ENCODE data around the gene DERA. TPM values are rescaled to one million over a fixed set of nuclear protein-coding genes. Genes with fewer than 3 reads are reported as not detected.

DERA gene
- total and polyA plus RNA-seq, 8 donors = 26.4 to 37.3 (median 31.1) TPM

DNA sequence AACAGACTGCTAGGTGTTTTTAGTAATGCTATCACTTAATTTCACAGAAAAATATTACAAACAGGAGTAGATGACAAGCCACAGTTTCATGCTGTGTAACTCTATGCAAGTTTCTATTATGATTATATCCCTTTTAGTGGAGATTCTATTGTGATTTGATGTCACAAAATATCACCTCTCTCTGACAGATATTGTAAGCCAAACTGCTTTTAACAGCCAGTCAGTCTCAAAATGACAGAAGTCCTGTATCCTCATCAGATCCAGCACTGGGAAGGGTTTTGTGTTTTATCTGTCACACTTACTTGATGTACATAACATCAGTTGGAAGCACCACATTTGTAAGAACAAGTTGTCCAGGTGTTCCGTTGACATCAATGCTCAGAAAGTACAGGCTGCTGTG lies 164.8 kb downstream of the DERA start:
- intact Hi-C loops (cut with DNase I) = no loop called here
- DNase-seq (no peak), ATAC-seq (no peak)
- Histone ChIP-seq H3K27ac (no peak overlapping the region), H3K4me3 (no peak overlapping the region), H3K9me3 (no peaks in the 10 kb centered on the region), H3K4me1 (no peaks in the 10 kb centered on the region), H3K36me3 (no peaks in the 10 kb centered on the region), H3K27me3 (no peaks in the 10 kb centered on the region)
- TF ChIP-seq, protein P1, sequence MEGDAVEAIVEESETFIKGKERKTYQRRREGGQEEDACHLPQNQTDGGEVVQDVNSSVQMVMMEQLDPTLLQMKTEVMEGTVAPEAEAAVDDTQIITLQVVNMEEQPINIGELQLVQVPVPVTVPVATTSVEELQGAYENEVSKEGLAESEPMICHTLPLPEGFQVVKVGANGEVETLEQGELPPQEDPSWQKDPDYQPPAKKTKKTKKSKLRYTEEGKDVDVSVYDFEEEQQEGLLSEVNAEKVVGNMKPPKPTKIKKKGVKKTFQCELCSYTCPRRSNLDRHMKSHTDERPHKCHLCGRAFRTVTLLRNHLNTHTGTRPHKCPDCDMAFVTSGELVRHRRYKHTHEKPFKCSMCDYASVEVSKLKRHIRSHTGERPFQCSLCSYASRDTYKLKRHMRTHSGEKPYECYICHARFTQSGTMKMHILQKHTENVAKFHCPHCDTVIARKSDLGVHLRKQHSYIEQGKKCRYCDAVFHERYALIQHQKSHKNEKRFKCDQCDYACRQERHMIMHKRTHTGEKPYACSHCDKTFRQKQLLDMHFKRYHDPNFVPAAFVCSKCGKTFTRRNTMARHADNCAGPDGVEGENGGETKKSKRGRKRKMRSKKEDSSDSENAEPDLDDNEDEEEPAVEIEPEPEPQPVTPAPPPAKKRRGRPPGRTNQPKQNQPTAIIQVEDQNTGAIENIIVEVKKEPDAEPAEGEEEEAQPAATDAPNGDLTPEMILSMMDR (IDR thresholded peaks at IDR 0.05) = no peak

- ATAC-seq (peak; percentile 94), DNase-seq (peak in 1 of 4 donors; percentile 13)
These were observed 165.4 kb downstream of the DERA start for GRCh38 chr12:16076557-16076956.

GRCh38 chr12:16076970-16077522 lies 165.9 kb downstream of the DERA start:
- no peak for ATAC-seq
- H3K27ac ChIP-seq = no peak overlapping the region

More at GRCh38 chr12:16076557-16076956, 165.4 kb downstream of the DERA start:
- Histone ChIP-seq H3K4me3 (no peak overlapping the region), H3K27ac (no peak overlapping the region), H3K27me3 (no peaks in the 10 kb centered on the region), H3K36me3 (no peaks in the 10 kb centered on the region), H3K9me3 (no peaks in the 10 kb centered on the region), H3K4me1 (no peaks in the 10 kb centered on the region)
- TF ChIP-seq, protein P1 (IDR thresholded peaks at IDR 0.05) = peak in 1 of 2 donors; percentile 24
- intact Hi-C loops (cut with DNase I) = no loop called here

DNA sequence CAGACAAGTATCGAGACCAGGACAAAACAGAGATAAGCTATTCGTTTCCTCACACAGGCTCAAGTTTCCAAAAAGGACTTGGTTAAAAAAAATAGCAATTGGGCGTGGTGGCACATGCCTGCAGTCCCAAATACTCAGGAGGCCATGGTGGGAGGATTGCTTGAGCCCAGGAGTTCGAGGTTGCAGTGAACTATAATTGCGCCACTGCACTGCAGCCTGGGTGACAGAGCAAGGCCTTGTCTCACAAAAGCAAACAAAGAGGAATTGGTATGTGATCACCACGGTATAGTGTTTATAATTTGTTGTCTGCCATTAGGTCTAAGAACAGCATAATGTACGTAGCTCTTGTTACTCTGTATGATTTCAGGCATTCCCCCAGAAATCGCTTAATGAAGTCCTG lies 175.3 kb downstream of the DERA start:
- ATAC-seq (no peak), DNase-seq (no peak)
- no peaks in the 10 kb centered on the region for H3K4me1 ChIP-seq
- H3K36me3 ChIP-seq = no peaks in the 10 kb centered on the region
- H3K27ac ChIP-seq = no peak overlapping the region
- no peaks in the 10 kb centered on the region for H3K27me3 ChIP-seq
- intact Hi-C loops (cut with DNase I) = no loop called here
- no peaks in the 10 kb centered on the region for H3K9me3 ChIP-seq
- TF ChIP-seq, protein P1 (IDR thresholded peaks at IDR 0.05) = no peak
- H3K4me3 ChIP-seq = no peak overlapping the region

More at GRCh38 chr12:16076970-16077522, 165.9 kb downstream of the DERA start:
- intact Hi-C loops (cut with DNase I) = no loop called here
- DNase-seq = no peak
- TF ChIP-seq, protein P1 (IDR thresholded peaks at IDR 0.05) = no peak
- no peaks in the 10 kb centered on the region for H3K9me3 ChIP-seq
- H3K27me3 ChIP-seq = no peaks in the 10 kb centered on the region
- H3K4me3 ChIP-seq = no peak overlapping the region
- H3K36me3 ChIP-seq = no peaks in the 10 kb centered on the region
- no peaks in the 10 kb centered on the region for H3K4me1 ChIP-seq

DNA sequence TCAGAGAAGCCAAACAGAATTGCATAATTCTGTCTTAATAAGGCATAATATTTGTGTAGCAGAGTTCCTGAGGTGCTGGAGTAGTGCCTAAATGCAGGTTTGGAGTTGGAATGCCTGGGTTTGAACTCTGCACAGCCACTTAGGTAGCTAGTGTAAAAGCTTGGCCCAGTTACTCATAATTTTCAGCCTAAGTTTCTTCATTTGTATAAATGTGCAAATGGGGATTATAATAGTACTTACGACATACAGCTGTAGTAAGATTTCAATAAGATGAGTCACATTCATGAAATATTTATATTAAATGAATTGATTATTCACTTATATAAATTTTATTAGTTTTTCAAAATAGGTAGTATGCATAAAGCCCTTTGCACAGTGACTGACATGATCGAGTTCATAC lies 175.8 kb downstream of the DERA start:
- Histone ChIP-seq H3K4me1 (no peaks in the 10 kb centered on the region), H3K4me3 (no peak overlapping the region), H3K27ac (no peak overlapping the region), H3K27me3 (no peaks in the 10 kb centered on the region), H3K36me3 (no peaks in the 10 kb centered on the region), H3K9me3 (no peaks in the 10 kb centered on the region)
- intact Hi-C loops (cut with DNase I) = no loop called here
- ATAC-seq (no peak), DNase-seq (no peak)
- TF ChIP-seq, protein P1 (IDR thresholded peaks at IDR 0.05) = no peak

Other genes starting within 250 kb of the DERA start
- 10 to 100 TPM; 58.2 to 64.8 TPM for gene EPS8, start 121.9 kb upstream of the DERA start, total RNA-seq
- gene EPS8, start 121.9 kb upstream of the DERA start, polyA plus RNA-seq (ENCODE audit: insufficient read length in 6 of 6) = 10 to 100 TPM; 29.0 to 44.8 (median 40.0) TPM
- 100 to 1,000 TPM in 1 of 2 donors, 10 to 100 TPM in 1; 84.2 to 101 TPM for gene STRAP, start 28.9 kb upstream of the DERA start, total RNA-seq
- 100 to 1,000 TPM; 122 to 147 (median 135) TPM for gene STRAP, start 28.9 kb upstream of the DERA start, polyA plus RNA-seq (ENCODE audit: insufficient read length in 6 of 6)

Data from left lung (tissue), 10 donors.